A549 (cell line): ENCODE data around the gene CSAD. TPM values are rescaled to one million over a fixed set of nuclear protein-coding genes. Genes with fewer than 3 reads are reported as not detected.

Source experiments
- ATAC-seq, 2 experiments: fragments of 200-7000 bp in 1 of 2; fragments of >200 bp in 1 of 2; cut with Nextera tagmentation in 1 of 2; cut with Tn5 transposase in 1 of 2; 3 replicates each; pipeline versions ENCODE4 v1.8.0 to v1.9.1; 2018 to 2020; ENCODE audit warnings: mild to moderate bottlenecking in 1 of 2, moderate library complexity in 1 of 2
- CTCF ChIA-PET: fragments of 300-600 bp; sonication (Branson Sonifier 250); formaldehyde crosslinking; extraction: SDS; loops from one replicate; lab custom pipeline; 2021; ENCODE audit warnings: antibody characterized with exemption, inconsistent platforms; lab: Yijun Ruan, JAX
- POLR2A ChIA-PET: fragments of 350-600 bp; formaldehyde crosslinking; extraction: SDS; loops from one replicate; lab custom pipeline; 2021; ENCODE audit warnings: antibody characterized with exemption, inconsistent platforms; lab: Yijun Ruan, JAX
- DNase-seq, 2 experiments: peaks; one replicate each; pipeline versions ENCODE4 v3.0.0 to v3.0.0-alpha.2; 2011 to 2016; ENCODE audit warnings: low read depth in 1 of 2, low spot score in 1 of 2
- FAIRE-seq: peaks from 2 replicates; lab custom pipeline; 2011; peaks lifted over from hg19 to GRCh38; lab: Jason Lieb, UNC
- H3K27ac ChIP-seq, 2 experiments: fragments of >200 bp; sonication (Bioruptor Twin); formaldehyde crosslinking; 3 replicates each; pipeline ENCODE4 v1.5.1; 2016 to 2017
- H3K4me1 ChIP-seq: fragments of >200 bp; sonication (Bioruptor Twin); formaldehyde crosslinking; 3 replicates; pipeline ENCODE4 v1.6.1; 2016
- H3K4me2 ChIP-seq: fragments of >200 bp; sonication (Bioruptor Twin); formaldehyde crosslinking; 3 replicates; pipeline ENCODE4 v1.6.1; 2016
- H3K4me3 ChIP-seq: fragments of >200 bp; sonication (Bioruptor Twin); formaldehyde crosslinking; 3 replicates; pipeline ENCODE4 v1.5.1; 2016
- H3K9me3 ChIP-seq: fragments of >200 bp; sonication (Bioruptor Twin); formaldehyde crosslinking; 3 replicates; pipeline ENCODE4 v1.6.1; 2016
- CBX8 ChIP-seq: fragments of 200-600 bp; sonication (generic); IDR thresholded peaks from 2 replicates; pipeline ENCODE4 v1.6.1; 2016
- CHD2 ChIP-seq: fragments of 150-350 bp; IDR thresholded peaks from 2 replicates; pipeline ENCODE4 v1.6.1; 2014; ENCODE audit warnings: low read length; ENCODE audit not compliant: partially characterized antibody
- CHD4 ChIP-seq: fragments of 200-600 bp; sonication (generic); IDR thresholded peaks from 2 replicates; pipeline ENCODE4 v1.6.1; 2016; ENCODE audit warnings: antibody characterized with exemption, mild to moderate bottlenecking, borderline replicate concordance
- E2F6 ChIP-seq: IDR thresholded peaks from 2 replicates; pipeline ENCODE4 v1.6.1; 2012; ENCODE audit warnings: low read depth, borderline replicate concordance
- EHF ChIP-seq: fragments of 250-450 bp; sonication (Bioruptor Pico); IDR thresholded peaks from 2 replicates; pipeline ENCODE4 v1.5.0; 2020; ENCODE audit warnings: mild to moderate bottlenecking
- ESRRA ChIP-seq: fragments of 150-350 bp; IDR thresholded peaks from 2 replicates; pipeline ENCODE4 v1.6.1; 2014; ENCODE audit warnings: mild to moderate bottlenecking, low read length, borderline replicate concordance
- FOXS1 ChIP-seq: fragments of 250-450 bp; sonication (Bioruptor Pico); IDR thresholded peaks from 2 replicates; pipeline ENCODE4 v1.5.0; 2020; ENCODE audit warnings: mild to moderate bottlenecking, moderate library complexity
- GATA3 ChIP-seq: IDR thresholded peaks from 2 replicates; pipeline ENCODE4 v1.6.1; 2012; ENCODE audit warnings: borderline replicate concordance
- HES2 ChIP-seq: fragments of >200 bp; sonication (Bioruptor Twin); formaldehyde crosslinking; IDR thresholded peaks from 2 replicates; pipeline ENCODE4 v1.6.1; 2016
- HEYL ChIP-seq: fragments of 250-450 bp; sonication (Bioruptor Pico); IDR thresholded peaks from 2 replicates; pipeline ENCODE4 v1.8.0; 2021; ENCODE audit warnings: mild to moderate bottlenecking, moderate library complexity
- HOXA7 ChIP-seq: fragments of 250-450 bp; sonication (Bioruptor Pico); IDR thresholded peaks from 2 replicates; pipeline ENCODE4 v1.5.0; 2020; ENCODE audit warnings: mild to moderate bottlenecking, moderate library complexity
- HOXB5 ChIP-seq: fragments of 250-450 bp; sonication (Bioruptor Pico); IDR thresholded peaks from 2 replicates; pipeline ENCODE4 v1.5.0; 2020; ENCODE audit warnings: mild to moderate bottlenecking, moderate library complexity
- JUN ChIP-seq, 2 experiments: fragments of >200 bp; sonication (Bioruptor Twin); formaldehyde crosslinking; IDR thresholded peaks; 2 replicates in 1 of 2; 3 replicates in 1 of 2; pipeline ENCODE4 v1.6.1; 2016 to 2017
- JUNB ChIP-seq: fragments of >200 bp; sonication (Bioruptor Twin); formaldehyde crosslinking; IDR thresholded peaks from 2 replicates; pipeline ENCODE4 v1.6.1; 2016
- MAX ChIP-seq: IDR thresholded peaks from 2 replicates; pipeline ENCODE4 v1.6.1; 2012
- MAZ ChIP-seq: fragments of 150-350 bp; IDR thresholded peaks from 2 replicates; pipeline ENCODE4 v1.6.1; 2014; ENCODE audit warnings: antibody characterized with exemption, low read depth, low read length, borderline replicate concordance
- MYC ChIP-seq: IDR thresholded peaks from 2 replicates; pipeline ENCODE4 v1.6.1; 2012; ENCODE audit warnings: mild to moderate bottlenecking, inconsistent platforms, low read length, improper control_type of control experiment, borderline replicate concordance
- NFE2L2 ChIP-seq: fragments of 150-350 bp; conservative IDR thresholded peaks from 2 replicates; pipeline ENCODE4 v1.6.1; 2014; ENCODE audit warnings: low read length
- PBX3 ChIP-seq: IDR thresholded peaks from 2 replicates; pipeline ENCODE4 v1.6.1; 2012
- POLR2A ChIP-seq: IDR thresholded peaks from 2 replicates; pipeline ENCODE4 v1.6.1; 2012; ENCODE audit warnings: mild to moderate bottlenecking, low read length
- POLR2AphosphoS2 ChIP-seq: conservative IDR thresholded peaks from 2 replicates; pipeline ENCODE4 v1.6.1; 2012; ENCODE audit warnings: low read length, improper control_type of control experiment, inconsistent platforms
- RCOR1 ChIP-seq: fragments of 150-350 bp; IDR thresholded peaks from 2 replicates; pipeline ENCODE4 v1.6.1; 2014; ENCODE audit warnings: antibody characterized with exemption, low read length, low read depth
- RNF2 ChIP-seq: fragments of 200-600 bp; sonication (generic); IDR thresholded peaks from 2 replicates; pipeline ENCODE4 v1.6.1; 2016; ENCODE audit warnings: low read depth, mild to moderate bottlenecking, antibody characterized with exemption, moderate library complexity, borderline replicate concordance
- TFCP2L1 ChIP-seq: fragments of 250-450 bp; sonication (Bioruptor Pico); IDR thresholded peaks from 2 replicates; pipeline ENCODE4 v1.5.0; 2021; ENCODE audit warnings: mild to moderate bottlenecking
- WGBS: methylation state at CpG from one replicate; pipeline ENCODE4 v1.1.6; 2017; ENCODE audit errors: missing lambda C conversion rate; 5-methylcytosine and 5-hydroxymethylcytosine counted together
- polyA plus RNA-seq, 4 experiments: library from polyadenylated mRNA; depleted of rRNA in 3 of 4; stranded (reverse); fragments of >200 nt; fragmentation: RNase III in 1 of 4; extraction: RNeasy Plus Mini Kit Qiagen cat#74134 plus additional on column Dnase treatment in 1 of 4; gene quantifications; 2 replicates in 3 of 4; 3 replicates in 1 of 4; pipeline ENCODE4 v1.2.3, GENCODE V29; 2011 to 2017

Gene CSAD
- polyA plus RNA-seq, 2 of the 4 experiments (the other 2 are of a cell fraction), result 14.5 to 16.5 TPM

- no peaks in the 10 kb centered on the region for H3K9me3 ChIP-seq
- FAIRE-seq (no peak), ATAC-seq (no peak), DNase-seq (peak in 1 of 2 experiments; percentile 47)
- no peak overlapping the region for H3K4me3 ChIP-seq
- H3K27ac ChIP-seq, result peak overlapping the region; percentile 79
- WGBS, result 44% methylated on average over 10 of the region's 10 CpGs
- peaks cover 63% of the 10 kb centered on the region for H3K4me1 ChIP-seq
- CTCF ChIA-PET, result interaction anchor here (0.9 to 36.2 kb wide), 6 partner anchors 10 to 152 kb away, joined by 3 to 646 read pairs (median 6); partner anchors contain the start of gene ITGB7
- POLR2A ChIA-PET, result interaction anchor here (2.6 kb wide), 1 partner anchor 9 kb away, joined by 13 read pairs; the partner anchor contains the start of genes CSAD and ZNF740
- peak overlapping the region; percentile 62 for H3K4me2 ChIP-seq
- 0 out of 2 replicates have a peak, but pooled peaks have one; percentile 13 for TF ChIP-seq MAX
- TF ChIP-seq E2F6, result no peak
- TF ChIP-seq, all 56 proteins: peak for 1
These were observed 8.9 kb downstream of the CSAD start for GRCh38 chr12:53171725-53172329.

- H3K27ac ChIP-seq, result peak overlapping the region; percentile 79
These were observed 9.6 kb downstream of the CSAD start for GRCh38 chr12:53170876-53171724.

GRCh38 chr12:53170215-53170614 lies 10.5 kb downstream of the CSAD start:
- peaks cover 54% of the 10 kb centered on the region for H3K4me1 ChIP-seq
- FAIRE-seq (no peak), DNase-seq (no peak), ATAC-seq (no peak)
- WGBS, result 91% methylated on average over 8 of the region's 8 CpGs
- H3K4me2 ChIP-seq, result no peak overlapping the region
- H3K9me3 ChIP-seq, result no peaks in the 10 kb centered on the region
- H3K27ac ChIP-seq, result peak overlapping the region; percentile 7 to 79; a peak in 4 of 6 replicates
- ChIA-PET CTCF (interaction anchor here (0.5 to 36.2 kb wide), 3 partner anchors 8 to 575 kb away, joined by 3 to 646 read pairs (median 451); partner anchors contain the start of gene ITGB7), POLR2A (interaction anchor here (1.3 to 2.6 kb wide), 2 partner anchors 11 to 125 kb away, joined by 3 to 13 read pairs; partner anchors contain the start of genes CSAD, PFDN5 and ZNF740)
- TF ChIP-seq HOXA7 (CRISPR knock-in tag), result no peak
- TF ChIP-seq POLR2A, result no peak
- TF ChIP-seq FOXS1 (CRISPR knock-in tag), result no peak
- TF ChIP-seq RCOR1, result no peak
- TF ChIP-seq EHF (CRISPR knock-in tag), result no peak
- TF ChIP-seq CHD2, result no peak
- no peak for TF ChIP-seq JUN (IDR thresholded peaks at IDR 0.05)
- no peak for TF ChIP-seq MAX
- no peak for TF ChIP-seq ESRRA
- no peak for TF ChIP-seq JUNB
- TF ChIP-seq RNF2, result no peak
- no peak overlapping the region for H3K4me3 ChIP-seq

More at GRCh38 chr12:53170876-53171724, 9.6 kb downstream of the CSAD start:
- peaks cover 63% of the 10 kb centered on the region for H3K4me1 ChIP-seq
- TF ChIP-seq JUNB (no peak), CBX8 (no peak), MAZ (no peak), NFE2L2 (no peak), TFCP2L1 (no peak), HES2 (no peak), HEYL (CRISPR knock-in tag) (no peak), HOXB5 (CRISPR knock-in tag) (no peak), CHD4 (no peak), HOXA7 (CRISPR knock-in tag) (no peak), MYC (no peak), GATA3 (no peak), POLR2AphosphoS2 (no peak), ESRRA (no peak), PBX3 (no peak)
- H3K9me3 ChIP-seq, result no peaks in the 10 kb centered on the region
- ChIA-PET POLR2A (interaction anchor here (1.3 to 2.6 kb wide), 2 partner anchors 10 to 125 kb away, joined by 3 to 13 read pairs; partner anchors contain the start of genes CSAD, PFDN5 and ZNF740), CTCF (interaction anchor here (0.6 to 36.2 kb wide), 6 partner anchors 9 to 105 kb away, joined by 3 to 646 read pairs (median 6); partner anchors contain the start of gene ITGB7)
- no peak for DNase-seq
- no peak overlapping the region for H3K4me3 ChIP-seq
- FAIRE-seq, result no peak
- no peak for ATAC-seq
- H3K4me2 ChIP-seq, result peak overlapping the region; percentile 62
- 81% methylated on average over 12 of the region's 14 CpGs for WGBS
